Muscle layer of duodenum (tissue), 2 donors: Measurements from ENCODE around the gene SEZ6L.

Experiments
- H3K27ac ChIP-seq: one replicate; pipeline ENCODE4 v1.7.0; 2013; ENCODE audit warnings: mild to moderate bottlenecking, low read length
- H3K27me3 ChIP-seq: one replicate; pipeline ENCODE4 v1.7.0; 2013; ENCODE audit warnings: low read depth, mild to moderate bottlenecking, control low read depth, low read length
- H3K36me3 ChIP-seq, 2 donors: one replicate each; pipeline ENCODE4 v1.7.0; 2013; ENCODE audit warnings: low read length in 2 of 2, control low read depth in 1 of 2, mild to moderate bottlenecking in 1 of 2; ENCODE audit not compliant: insufficient read depth in 2 of 2, control insufficient read depth in 1 of 2
- H3K4me1 ChIP-seq, 2 donors: one replicate each; pipeline ENCODE4 v1.7.0; 2013; ENCODE audit warnings: low read length in 2 of 2, mild to moderate bottlenecking in 2 of 2, control low read depth in 1 of 2, moderate library complexity in 1 of 2; ENCODE audit not compliant: insufficient read depth in 2 of 2, control insufficient read depth in 1 of 2
- H3K4me3 ChIP-seq, 2 donors: one replicate each; pipeline ENCODE4 v1.7.0; 2013; ENCODE audit warnings: low read length in 2 of 2, low read depth in 1 of 2, mild to moderate bottlenecking in 1 of 2
- H3K9me3 ChIP-seq, 2 donors: one replicate each; pipeline ENCODE4 v1.7.0; 2013; ENCODE audit warnings: low read length in 2 of 2, control low read depth in 1 of 2, mild to moderate bottlenecking in 1 of 2; ENCODE audit not compliant: control insufficient read depth in 1 of 2
- donor health status: healthy.

The SEZ6L gene

DNA sequence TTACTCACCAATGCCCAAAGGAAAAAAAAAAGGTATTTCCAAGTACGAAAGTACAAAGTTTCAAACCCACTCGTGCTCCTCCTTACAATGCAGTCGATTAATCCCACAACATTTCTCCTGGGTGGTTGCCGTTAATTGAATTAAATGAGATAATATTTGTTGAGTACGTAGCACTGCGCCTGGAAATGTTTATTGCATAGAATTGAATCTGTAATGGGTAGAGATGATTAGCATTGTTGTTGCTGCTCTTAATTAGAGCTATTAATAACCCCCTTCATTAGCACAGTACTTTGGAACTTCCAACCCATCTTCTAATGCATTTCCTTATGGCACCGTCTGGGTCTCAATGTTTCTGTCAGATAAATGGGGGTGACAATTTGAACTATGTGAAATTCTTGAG, 77.3 kb downstream of the SEZ6L start:
- H3K4me1 ChIP-seq = no peaks in the 10 kb centered on the region
- H3K27me3 ChIP-seq = no peaks in the 10 kb centered on the region
- H3K27ac ChIP-seq = no peak overlapping the region
- H3K4me3 ChIP-seq = no peak overlapping the region
- H3K36me3 ChIP-seq = no peaks in the 10 kb centered on the region
- H3K9me3 ChIP-seq = peaks cover 0 to 6% of the 10 kb centered on the region in 2 donors

DNA sequence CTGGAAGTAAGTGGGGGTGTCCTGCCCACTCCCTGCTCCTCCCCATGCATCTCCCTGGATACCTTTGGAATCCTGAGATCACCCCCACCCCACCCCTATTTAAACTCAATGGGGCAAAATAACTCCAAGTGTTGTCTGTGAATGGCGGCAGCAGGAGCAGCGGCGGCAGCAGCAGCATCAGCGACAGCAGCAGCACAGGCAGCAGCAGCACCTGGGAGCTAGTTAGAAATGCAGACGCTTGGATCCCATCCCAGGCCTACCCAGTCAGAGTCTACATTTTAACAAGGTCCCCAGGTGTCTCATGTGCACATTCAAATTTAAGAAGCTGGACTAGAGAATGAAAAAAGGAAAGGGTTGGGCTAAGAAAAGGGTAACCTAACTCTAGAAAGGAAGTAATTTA, 82.6 kb downstream of the SEZ6L start:
- Histone ChIP-seq H3K27me3 (no peaks in the 10 kb centered on the region), H3K4me1 (no peaks in the 10 kb centered on the region), H3K9me3 (peaks cover 0 to 6% of the 10 kb centered on the region in 2 donors)

DNA sequence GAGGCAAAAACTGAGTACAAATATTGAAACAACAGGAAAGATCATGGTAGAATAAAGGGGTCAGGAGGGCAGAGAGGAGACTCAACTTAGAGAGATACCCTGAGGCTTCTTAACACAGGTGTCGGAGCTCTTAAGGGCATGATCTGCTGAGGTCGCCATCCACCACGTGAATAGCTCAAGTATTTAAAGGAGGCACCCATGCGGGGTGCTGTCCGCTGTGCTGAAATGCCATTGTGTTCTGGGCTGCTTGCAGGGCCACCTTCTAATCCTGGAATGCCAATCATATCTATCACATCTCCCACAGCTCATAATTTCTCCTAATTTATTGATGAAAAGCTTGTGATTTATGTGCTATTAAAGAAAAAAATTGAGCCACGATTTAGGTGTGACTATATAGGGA, 90.2 kb downstream of the SEZ6L start:
- Histone ChIP-seq H3K27me3 (no peaks in the 10 kb centered on the region), H3K36me3 (no peaks in the 10 kb centered on the region), H3K27ac (no peak overlapping the region), H3K4me1 (no peaks in the 10 kb centered on the region), H3K9me3 (no peaks in the 10 kb centered on the region), H3K4me3 (no peak overlapping the region)

More for the DNA sequence above, 82.6 kb downstream of the SEZ6L start:
- no peaks in the 10 kb centered on the region for H3K36me3 ChIP-seq
- no peak overlapping the region for H3K4me3 ChIP-seq
- no peak overlapping the region for H3K27ac ChIP-seq

- Histone ChIP-seq H3K27me3 (no peaks in the 10 kb centered on the region), H3K4me1 (no peaks in the 10 kb centered on the region), H3K9me3 (no peaks in the 10 kb centered on the region), H3K27ac (no peak overlapping the region), H3K36me3 (no peaks in the 10 kb centered on the region), H3K4me3 (no peak overlapping the region)
Measured at GRCh38 chr22:26264162-26264561, 94.9 kb downstream of the SEZ6L start.

DNA sequence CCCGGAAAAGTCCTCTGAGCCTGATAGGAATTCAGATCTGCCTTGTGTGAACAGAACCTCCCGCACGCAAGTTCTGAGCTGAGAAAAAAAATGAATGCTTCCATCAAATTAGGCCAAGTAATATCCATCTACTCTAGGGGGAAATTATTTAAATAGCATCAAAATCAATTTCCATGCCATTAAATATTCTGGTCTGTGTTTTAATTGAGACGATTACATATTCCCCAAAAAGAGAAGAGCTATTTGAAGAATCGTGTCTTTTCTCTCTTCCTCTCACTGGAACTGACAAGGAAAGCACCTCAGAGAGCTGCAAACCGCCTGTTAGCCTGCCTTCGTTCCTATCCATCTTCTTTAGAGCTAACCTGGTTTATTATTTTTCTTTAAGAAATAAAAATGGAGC, 96.0 kb downstream of the SEZ6L start:
- Histone ChIP-seq H3K4me1 (no peaks in the 10 kb centered on the region), H3K27me3 (no peaks in the 10 kb centered on the region), H3K36me3 (no peaks in the 10 kb centered on the region), H3K9me3 (no peaks in the 10 kb centered on the region), H3K27ac (no peak overlapping the region), H3K4me3 (no peak overlapping the region)

DNA sequence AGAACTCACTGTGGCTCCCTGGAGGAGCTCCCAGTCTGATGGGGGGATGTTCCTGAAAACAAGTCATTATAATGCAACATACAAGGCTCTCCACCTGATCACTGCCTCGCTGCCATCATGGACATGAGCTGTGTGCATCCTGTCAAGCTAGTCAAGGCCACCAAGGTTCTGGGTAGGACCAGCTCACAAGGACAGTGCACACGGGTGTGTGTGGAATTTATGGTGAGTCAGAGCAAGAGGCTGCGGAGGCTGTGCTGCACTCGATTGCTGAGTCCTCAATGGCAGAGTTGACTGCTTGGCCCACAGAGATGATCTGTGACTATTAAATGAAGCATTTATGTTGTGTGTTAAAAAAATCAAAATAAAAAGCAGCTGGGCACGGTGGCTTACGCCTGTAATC, 96.6 kb downstream of the SEZ6L start:
- H3K27me3 ChIP-seq = no peaks in the 10 kb centered on the region
- no peak overlapping the region for H3K27ac ChIP-seq
- no peaks in the 10 kb centered on the region for H3K9me3 ChIP-seq
- no peaks in the 10 kb centered on the region for H3K36me3 ChIP-seq
- no peaks in the 10 kb centered on the region for H3K4me1 ChIP-seq
- H3K4me3 ChIP-seq = no peak overlapping the region

DNA sequence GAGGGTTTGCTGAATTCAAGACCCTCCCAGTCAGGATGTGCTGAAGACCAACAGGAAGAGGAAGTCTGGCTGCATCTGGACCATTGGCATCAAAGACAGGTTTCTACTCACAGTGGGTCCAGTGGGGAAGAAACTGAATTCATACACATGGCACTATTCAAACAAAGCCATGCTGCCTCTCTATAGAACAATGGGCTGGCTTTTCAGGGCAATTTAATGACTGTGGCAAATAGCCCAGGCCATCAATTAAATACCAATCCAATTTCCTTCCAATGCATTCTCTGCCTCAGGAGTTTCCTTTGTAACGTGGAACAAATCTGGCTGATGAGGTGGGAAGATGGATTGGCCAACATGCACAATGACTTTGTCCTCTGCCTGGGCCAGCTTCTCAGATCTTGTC, 98.6 kb downstream of the SEZ6L start:
- H3K36me3 ChIP-seq = no peaks in the 10 kb centered on the region
- no peaks in the 10 kb centered on the region for H3K27me3 ChIP-seq
- no peak overlapping the region for H3K4me3 ChIP-seq
- H3K27ac ChIP-seq = no peak overlapping the region
- H3K4me1 ChIP-seq = no peaks in the 10 kb centered on the region
- H3K9me3 ChIP-seq = no peaks in the 10 kb centered on the region

GRCh38 chr22:26269572-26269971, 100.3 kb downstream of the SEZ6L start:
- H3K36me3 ChIP-seq = no peaks in the 10 kb centered on the region
- no peaks in the 10 kb centered on the region for H3K9me3 ChIP-seq
- H3K27me3 ChIP-seq = no peaks in the 10 kb centered on the region
- no peaks in the 10 kb centered on the region for H3K4me1 ChIP-seq
- no peak overlapping the region for H3K4me3 ChIP-seq
- H3K27ac ChIP-seq = no peak overlapping the region

DNA sequence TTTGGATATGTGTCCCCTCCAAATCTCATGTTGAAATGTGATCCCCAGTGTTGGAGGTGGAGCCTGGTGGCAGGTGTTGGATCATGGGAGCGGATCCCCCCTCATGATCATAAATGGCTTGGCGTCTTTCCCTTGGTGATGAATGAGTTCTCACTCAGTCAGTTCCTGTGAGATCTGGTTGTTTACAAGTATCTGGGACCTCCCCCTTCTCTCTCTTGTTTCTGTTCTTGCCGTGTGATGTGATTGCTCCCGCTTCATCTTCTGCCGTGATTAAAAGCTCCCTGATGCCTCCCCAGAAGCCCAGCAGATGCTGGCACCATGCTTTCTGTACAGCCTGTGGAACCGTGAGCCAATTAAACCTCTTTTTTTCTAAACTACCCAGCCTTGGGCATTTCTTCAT, 102.2 kb downstream of the SEZ6L start:
- H3K27ac ChIP-seq = no peak overlapping the region
- no peaks in the 10 kb centered on the region for H3K36me3 ChIP-seq
- no peak overlapping the region for H3K4me3 ChIP-seq
- no peaks in the 10 kb centered on the region for H3K9me3 ChIP-seq
- no peaks in the 10 kb centered on the region for H3K4me1 ChIP-seq
- H3K27me3 ChIP-seq = no peaks in the 10 kb centered on the region

- Histone ChIP-seq H3K27me3 (no peaks in the 10 kb centered on the region), H3K9me3 (no peaks in the 10 kb centered on the region), H3K36me3 (no peaks in the 10 kb centered on the region), H3K4me3 (no peak overlapping the region), H3K4me1 (no peaks in the 10 kb centered on the region), H3K27ac (no peak overlapping the region)
Measured at GRCh38 chr22:26273011-26273675, 103.9 kb downstream of the SEZ6L start.

GRCh38 chr22:26276529-26277160, 107.4 kb downstream of the SEZ6L start:
- H3K4me3 ChIP-seq = no peak overlapping the region
- no peaks in the 10 kb centered on the region for H3K27me3 ChIP-seq
- H3K36me3 ChIP-seq = no peaks in the 10 kb centered on the region
- no peaks in the 10 kb centered on the region for H3K9me3 ChIP-seq
- H3K27ac ChIP-seq = no peak overlapping the region
- H3K4me1 ChIP-seq = no peaks in the 10 kb centered on the region

DNA sequence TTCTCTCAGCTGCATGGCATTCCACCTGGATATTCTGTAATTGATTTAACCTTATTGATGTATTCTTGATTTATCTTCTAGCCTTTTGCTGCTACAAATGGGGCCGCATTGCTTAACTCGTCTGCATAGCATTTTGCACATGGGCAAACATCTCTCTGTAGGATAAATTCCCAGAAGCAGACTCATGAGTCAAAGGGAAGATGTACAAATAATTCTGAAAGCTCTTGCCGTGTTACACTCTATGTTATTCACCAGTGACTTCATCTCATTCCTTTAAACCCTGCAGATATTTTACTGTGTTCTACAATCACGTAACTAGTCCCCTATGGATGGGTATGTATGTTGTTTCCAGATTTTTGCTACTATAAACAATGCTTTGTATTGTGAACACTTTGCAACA, 112.7 kb downstream of the SEZ6L start:
- Histone ChIP-seq H3K4me3 (no peak overlapping the region), H3K4me1 (no peaks in the 10 kb centered on the region), H3K36me3 (no peaks in the 10 kb centered on the region), H3K27me3 (no peaks in the 10 kb centered on the region), H3K9me3 (no peaks in the 10 kb centered on the region), H3K27ac (no peak overlapping the region)
